Fibroblast of gingiva (primary cell): ENCODE data around the gene CABP2.
"Not testable (repeated sequence)": the region's sequence is repeated elsewhere in the genome, so short reads cannot be mapped to it uniquely, and the experiment has no call there.

Experiments used
- DNase-seq: peaks from one replicate; pipeline ENCODE4 v3.0.0-alpha.2; 2011; ENCODE audit warnings: low read depth

Gene CABP2

DNA sequence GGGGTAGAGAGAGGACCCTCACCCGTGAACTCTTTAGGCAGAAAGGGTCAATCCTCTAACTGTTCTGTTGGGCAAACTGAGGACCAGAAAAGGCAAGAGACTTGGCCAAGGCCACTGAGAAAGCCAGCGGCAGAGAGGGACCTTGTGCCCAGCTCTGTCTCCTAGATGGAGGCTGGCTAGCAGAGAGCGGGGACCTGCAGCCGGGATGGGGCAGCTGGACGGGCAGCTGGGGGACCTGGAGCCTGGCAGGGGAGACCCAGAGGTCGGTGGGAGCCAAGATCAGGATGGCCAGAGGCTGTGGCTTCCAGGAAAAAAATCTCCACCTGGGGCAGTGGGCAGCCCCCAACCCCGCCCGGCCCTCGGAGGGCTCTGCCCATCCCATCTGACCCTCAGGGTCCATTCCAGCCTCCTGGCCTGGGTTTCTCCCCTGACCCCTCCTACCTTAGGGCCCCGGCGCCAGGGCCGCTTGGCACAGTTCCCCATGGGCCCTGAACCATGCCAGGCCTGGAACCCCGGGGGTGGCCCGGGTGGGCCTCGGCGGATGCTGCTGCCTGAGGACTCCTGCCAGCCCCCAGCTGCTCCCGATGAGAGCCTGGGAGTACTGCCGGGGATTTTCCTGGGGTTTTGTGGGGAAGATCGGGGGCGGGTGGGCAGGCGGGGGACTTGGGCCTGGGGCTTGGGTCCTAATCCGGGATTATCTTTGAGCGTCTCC, at the start of gene CABP2:
CABP2 (minus strand) TSS at position 603 of the 712 bp plus-strand sequence; CDS start at position 483, 120 bp downstream.
- no peak for DNase-seq

DNA sequence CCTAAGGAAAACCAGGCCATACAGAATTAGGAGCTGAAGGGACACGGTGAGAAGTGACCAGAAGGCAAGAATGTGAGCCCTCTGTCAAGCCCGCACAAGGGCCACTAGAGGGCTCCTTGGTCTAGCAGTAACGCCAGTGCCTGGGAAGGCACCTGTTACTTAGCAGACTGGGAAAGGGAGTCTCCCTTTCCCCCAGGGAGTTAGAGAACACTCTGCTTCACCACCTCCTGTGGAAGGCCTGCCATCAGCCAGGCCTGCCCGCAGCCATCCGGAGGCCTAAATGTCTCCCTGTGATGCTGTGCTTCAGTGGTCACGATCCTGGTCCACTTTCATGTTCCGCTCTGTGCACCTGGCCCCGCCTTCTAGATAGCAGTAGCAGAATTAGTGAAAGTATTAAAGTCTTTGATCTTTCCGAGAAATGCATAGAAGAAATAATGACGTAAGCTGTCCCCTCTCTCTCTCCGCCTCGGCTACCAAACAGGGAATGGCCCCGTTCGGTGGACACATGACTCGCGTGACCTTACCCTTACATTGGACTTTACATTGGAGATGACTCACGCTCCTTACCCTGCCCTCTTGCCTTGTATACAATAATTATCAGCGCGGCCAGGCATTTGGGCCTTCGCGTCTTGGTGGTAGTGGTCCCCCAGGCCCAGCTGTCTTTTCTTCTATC, 49.6 kb upstream of the CABP2 start:
- peak; percentile 29 for DNase-seq

DNA sequence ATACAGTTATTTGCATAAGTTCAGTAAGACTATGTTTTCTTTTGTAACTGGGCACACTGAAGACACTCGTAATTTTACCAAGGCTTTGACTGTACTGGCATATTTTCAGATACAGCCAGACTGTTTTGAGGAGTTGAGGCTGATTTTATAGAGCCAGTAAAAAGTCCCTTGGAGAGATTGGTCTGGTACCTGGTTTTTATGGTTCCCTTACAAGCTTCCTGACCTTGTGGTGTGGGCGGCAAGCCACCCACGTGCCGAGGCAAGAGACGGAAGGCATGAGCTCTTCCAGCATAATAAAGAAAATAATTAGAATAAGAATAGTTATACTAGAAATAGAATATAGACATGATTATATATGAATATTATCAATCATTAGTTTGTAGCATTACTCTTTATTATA, 49.1 kb upstream of the CABP2 start:
- no peak for DNase-seq

DNA sequence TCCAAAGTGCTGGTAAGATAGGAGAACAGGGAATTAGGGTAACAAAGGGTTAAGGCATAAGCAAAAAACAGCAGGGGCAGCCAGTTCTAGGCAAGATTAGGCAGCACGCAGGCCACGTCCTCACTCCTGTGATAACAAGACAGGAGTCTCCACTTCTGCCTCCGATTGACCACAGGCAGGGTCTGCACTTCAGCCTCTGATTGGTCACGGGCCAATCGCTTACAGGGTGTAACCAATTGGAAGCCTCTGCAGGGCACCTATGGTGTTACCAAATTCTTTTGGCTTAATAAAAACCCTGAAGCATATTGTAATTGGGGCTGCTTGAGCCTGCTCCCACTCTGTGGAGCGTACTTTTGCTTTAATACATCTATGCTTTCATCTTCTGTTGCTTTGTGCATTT, 48.2 kb upstream of the CABP2 start:
- DNase-seq = no peak

DNA sequence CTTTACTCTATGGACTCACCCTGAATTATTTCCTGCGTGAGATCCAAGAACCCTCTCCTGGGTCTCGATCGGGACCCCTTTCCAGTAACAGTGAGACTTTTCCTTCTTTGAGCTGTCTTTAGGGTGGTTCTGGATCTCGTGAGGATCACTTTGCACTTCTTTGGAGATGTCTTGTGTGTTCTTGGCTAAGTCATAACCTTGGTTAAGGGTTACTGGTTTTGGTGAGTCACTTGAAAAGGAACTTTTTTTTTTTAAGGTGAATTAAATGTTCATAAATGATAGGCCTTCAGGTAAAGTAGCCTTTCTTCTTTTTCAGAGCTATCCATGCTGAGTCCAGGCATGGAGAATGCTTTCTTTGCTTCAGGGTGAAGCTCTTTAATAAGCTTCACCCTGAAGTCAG, 41.0 kb upstream of the CABP2 start:
- no peak for DNase-seq

DNA sequence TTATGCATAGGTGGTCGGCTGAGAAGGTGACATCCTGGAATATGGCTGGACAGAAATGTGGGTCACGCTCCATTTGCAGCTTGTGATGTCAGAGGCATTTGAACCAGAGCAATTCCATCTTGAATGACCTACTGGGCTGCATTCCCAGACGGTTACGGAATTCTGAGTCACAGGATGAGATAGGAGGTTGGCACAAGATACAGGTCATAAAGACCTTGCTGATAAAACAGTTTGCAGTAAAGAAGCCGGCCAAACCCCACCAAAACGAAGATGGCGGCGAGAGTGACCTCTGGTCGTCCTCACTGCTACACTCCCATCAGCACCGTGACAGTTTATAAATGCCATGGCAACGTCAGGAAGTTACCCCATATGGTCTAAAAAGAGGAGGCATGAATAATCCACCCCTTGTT, 40.5 kb upstream of the CABP2 start:
- DNase-seq = peak; percentile 74

DNA sequence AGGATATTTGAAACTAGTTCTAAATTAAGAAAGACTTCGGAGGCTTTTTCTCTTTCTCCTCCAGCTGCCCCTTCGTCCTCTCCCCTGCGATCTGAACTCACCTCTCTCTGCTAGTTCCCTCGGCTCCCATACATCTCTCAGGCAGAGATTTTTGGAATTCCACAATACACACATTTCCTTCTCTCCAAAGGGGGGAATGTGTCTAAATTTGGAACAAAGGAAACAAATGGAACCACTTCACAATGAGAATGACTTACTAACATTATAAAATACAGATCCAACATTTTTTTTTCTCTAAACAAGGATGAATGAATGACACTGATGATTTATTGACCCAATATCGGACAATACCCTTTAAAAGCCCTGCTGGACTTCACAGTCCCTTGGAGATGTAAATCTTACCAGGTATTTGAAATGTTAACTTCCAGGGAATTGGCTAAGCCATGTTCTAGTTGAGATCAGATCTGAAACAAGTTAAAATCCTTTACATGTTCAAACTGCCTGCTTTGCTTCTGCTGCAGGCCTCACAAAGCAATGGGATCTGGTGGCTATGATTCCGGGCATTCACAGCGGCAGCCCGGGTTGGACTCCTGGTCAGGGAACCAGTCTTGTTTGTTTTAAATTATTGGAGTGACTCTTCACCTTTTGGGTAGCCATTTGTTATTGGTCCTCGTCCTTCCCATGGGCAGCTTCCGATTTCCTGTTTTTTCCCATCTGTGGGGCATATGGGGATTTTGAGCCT, 39.9 kb upstream of the CABP2 start:
- no peak for DNase-seq

DNA sequence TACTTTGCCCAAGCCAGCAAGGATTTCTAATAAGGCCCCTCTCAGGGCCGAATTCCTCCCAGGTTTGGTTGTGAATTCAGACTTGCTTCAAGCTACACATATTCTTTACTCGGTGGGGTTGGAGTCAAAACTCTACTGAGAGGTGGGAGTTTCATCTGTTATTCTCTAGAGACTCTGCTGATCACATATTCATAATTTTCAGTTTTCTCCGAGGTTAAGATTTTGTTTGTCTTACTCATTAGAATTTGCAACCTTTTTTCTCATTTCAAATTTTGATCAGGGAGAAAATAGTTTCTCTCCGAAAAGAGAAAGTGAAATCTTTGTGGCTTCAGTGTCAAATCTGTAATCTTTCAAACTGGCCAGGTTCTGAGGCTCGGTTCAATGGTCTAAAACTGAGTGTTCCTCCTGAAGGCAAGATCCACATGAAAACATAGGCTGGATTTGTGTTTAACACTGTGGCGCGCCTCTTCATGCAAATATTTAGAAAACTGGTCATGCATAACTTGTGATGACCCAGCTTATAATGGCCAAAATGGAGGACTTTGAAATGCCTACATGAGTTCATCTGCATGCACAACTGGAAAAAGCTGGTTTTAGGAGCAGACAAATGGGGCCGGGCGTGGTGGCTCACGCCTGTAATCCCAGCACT, 38.8 kb upstream of the CABP2 start:
- DNase-seq = no peak

DNA sequence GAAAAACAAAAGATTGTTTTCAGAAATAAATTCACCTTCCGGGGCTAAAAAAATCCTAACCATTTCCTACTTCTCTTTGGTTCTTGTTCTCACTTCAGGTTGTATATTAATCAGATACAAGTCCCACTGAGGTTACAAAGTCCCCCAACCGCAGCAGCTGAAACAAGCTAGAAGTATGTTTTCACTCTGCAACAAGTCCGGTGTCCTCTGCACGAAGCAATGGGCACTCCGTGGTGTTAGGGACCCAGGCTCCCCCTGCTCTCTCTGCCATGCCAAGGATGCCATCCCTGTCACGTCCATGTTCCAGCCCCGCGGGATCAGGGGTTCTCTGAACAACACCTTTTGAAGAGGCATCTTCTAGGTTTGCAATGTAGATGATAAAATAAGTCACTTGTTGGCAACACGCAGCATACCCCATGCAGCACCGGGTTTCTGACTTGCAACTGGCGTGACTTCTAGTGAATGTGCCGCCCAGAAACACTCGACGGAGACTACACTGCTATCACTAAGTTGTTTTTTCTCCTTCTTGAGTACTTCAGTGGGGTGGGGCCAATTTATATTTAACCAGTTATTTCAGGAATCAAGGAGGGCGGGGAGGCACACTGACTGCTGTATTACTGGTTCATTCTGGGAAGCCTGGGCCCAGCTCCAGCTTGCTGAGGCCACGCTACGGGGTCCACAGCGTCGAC, 35.0 kb upstream of the CABP2 start:
- no peak for DNase-seq

DNA sequence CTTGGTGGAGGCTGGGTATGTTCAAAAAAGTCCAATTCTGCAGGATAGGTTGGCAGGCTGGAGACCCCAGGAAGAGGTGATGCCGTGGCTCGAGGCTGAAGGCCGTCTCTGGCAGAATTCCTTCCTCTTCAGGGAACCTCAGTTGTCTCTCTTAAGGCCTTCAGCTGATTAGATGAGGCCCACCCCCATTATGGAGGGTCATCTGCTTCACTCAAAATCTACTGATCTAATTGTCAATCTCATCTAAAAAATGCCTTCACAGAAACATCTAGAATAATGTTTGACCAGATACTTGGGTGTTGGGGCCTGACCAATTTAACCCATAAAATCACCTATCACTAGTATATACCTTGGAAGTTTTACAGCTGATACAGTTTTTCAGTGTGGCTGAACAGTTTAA, 33.0 kb upstream of the CABP2 start:
- no peak for DNase-seq

DNA sequence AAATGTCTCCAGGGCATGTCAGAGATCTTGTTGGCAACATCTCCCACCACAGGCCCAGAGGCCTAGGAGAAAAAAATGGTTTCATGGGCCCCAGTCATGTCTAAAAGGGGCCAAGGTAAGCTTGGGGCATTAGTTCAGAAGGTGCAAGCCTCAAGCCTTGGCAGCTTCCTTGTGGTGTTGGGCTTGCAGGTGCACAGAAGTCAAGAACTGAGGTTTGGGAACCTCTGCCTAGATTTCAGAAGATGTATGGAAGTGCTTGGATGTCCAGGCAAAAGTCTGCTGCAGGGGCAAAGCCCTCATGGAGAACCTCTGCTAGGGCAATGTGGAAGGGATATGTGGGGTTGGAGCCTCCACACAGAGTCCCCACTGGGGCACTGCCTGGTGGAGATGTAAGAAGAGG, 28.5 kb upstream of the CABP2 start:
- DNase-seq = not testable (repeated sequence)

DNA sequence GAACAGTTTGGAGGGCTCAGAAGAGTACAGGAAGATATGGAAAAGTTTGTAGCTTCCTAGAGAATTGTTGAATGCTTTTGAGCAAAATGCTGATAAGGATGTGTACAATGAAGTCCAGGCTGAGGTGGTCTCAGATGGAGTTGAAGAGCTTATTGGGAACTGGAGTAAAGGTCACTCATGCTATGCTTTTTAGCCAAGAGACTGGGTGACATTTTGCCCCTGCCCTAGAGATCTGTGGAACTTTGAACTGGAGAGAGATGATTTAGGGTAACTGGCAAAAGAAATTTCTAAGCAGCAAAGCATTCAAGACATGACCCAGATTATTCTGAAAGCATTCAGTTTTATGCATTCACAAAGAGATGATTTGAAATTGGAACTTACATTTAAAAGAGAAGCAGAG, 27.9 kb upstream of the CABP2 start:
- DNase-seq = no peak

DNA sequence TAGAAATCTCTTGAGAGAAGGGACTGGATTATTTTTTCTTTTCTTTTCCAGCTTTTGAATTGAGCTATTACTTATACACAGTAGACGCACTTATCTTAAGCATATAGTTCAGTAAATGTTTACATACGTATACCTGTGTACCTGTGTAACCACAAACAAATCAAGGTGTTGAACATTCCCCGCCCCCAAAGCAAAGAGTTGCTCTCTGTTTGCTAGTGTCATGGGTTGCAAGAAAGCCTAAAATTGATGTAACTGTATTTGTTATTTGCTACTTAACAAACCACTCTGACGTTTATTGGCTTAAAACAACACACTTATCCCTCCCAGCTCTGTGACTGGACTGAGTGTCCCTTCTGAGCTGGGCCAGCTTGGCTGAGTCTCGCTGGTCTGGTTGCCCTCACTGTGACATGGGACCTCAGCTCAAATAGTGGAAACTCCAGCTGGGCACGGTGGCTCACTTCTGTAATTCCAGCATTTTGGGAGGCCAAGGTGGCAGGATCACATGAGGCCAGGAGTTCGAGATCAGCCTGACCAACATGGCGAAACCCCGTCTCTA, 25.4 kb upstream of the CABP2 start:
- DNase-seq = no peak

DNA sequence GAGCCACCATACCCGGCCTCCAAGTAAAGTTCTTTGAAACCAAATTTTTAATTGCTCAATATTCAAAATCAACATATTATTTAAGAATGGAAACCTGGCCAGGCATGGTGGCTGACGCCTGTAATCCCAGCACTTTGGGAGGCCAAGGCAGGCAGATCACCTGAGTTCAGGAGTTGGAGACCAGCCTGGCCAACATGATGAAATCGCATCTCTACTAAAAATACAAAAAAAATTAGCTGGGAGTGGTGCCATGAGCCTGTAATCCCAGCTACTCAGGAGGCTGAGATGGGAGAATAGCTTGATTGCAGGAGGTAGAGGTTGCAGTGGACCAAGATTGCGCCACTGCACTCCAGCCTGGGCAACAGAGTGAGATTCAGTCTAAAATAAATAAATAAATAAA, 24.9 kb upstream of the CABP2 start:
- DNase-seq = not testable (repeated sequence)

DNA sequence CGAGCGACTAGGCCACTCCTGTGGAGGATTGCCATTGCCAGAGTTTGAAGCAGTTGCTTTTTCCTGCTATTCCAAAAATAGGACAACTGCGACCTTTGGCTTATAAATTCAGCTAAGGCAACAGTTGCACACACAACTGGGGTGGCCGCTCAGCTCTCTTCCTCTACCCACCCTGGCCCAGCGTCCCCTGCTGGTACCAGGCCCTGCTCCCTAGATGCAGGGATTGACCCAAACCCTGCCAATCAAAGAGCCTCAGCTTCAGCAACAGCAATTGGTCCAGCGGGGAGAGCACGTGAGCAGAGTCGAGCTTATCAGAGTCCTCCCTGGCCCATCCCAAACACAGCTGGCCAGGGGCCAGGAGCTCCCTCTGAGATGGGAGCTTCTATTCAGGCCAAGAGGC, 22.0 kb upstream of the CABP2 start:
- no peak for DNase-seq

DNA sequence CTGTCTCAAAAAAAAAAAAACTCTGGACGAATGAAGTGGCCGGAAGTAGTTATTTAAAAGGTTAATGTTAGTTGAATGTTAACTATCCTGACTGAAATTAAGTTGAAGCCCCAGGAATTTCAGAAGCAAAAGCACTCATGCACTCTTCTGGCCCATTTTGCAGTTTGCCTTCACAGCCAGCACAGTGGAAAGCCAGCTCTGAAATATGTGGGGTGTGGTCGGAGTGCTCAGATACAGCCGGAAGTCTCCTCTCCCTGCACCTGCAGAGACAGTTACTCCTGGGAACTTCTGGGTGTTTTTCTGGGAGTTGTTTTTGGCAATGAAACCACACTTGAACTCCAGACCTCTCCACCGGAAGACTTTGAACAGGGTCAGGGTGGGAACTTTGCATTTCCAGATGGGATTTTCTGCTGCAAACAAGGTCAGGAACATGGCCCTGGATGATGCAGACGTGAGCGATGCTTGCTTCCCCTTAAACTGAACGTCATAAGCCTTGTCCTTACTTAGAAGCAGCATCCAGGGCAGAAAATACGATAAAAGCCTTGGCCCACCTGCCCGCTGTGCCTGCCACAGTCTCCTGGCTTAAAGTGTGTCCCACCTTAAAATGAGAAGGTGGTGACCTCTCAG, 21.5 kb upstream of the CABP2 start:
- DNase-seq = no peak

DNA sequence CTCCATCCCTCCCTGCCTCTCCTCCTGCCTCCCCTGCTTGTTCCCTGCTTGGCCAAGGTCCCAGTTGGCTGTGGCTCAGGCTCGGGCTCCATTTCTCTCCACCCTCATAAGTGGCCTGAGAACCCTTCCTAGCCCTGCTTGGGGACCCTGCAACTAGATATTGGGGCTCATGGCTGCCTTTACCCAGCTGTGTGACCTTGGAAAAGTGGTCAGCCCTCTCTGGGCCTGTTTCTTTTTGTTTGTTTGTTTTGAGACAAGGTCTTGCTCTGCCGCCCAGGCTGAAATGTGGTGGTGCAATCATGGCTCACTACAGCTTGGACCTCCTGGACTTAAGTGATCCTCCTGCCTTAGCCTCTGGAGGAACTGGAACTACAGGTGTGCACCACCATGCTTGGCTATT, 20.3 kb upstream of the CABP2 start:
- DNase-seq = no peak

DNA sequence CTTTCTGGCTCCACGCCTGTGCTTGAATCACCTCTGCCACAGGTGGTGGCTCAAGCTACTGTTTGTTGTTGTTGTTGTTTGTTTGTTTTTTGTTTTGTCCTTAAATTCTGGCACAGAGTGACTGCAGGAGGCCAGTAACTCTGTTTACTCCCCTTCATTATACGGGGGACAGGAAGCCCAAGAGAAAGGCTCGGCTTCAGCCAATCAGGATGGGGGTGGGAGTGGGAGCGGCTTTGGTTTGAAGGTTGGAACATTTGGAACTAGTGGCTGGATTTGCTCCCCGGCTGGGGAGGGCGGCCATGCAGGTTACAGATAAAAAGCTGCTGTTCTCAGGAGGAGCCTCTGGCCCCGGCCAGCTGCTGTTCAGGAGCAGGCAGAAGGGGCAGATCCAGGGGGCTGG, 19.7 kb upstream of the CABP2 start:
- no peak for DNase-seq

DNA sequence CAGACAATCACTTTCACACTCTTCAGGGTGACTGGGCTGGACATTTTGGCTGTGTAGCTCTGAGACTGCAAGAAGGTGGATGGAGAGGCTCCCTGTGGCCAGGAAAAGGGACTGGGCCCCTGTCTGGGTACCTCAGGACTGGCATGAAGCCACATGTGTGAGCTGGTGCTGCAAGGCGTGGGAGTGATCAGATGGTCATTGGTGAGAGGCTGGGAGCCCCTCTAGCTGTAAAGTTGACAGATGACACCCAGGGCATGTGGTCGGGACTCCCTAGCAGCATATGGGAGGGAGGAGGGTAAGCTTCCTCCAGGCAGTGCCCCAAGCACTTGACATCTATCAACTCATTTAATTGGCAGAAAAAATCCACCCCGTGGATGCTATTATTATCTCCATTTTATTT, 18.9 kb upstream of the CABP2 start:
- no peak for DNase-seq

DNA sequence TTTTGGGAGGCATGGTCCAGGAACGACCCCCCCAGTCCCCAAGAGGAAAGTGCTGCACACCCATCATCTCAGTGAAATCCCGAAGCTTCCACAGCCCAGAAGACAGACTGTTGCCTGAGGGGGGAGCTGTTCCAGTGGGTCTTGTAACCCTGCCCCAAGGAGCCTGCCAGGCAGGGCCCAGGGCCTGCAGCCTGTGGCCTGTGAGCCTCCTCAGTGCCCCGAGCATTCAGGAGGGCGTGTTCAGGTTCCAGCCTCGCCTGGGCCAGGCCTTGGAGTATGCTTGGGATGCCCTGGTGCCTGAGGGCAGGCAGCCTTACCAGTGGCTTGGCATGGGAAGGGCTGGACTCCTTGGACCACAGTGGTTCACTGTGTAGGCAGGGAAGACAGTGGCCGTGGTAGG, 18.0 kb upstream of the CABP2 start:
- DNase-seq = no peak

DNA sequence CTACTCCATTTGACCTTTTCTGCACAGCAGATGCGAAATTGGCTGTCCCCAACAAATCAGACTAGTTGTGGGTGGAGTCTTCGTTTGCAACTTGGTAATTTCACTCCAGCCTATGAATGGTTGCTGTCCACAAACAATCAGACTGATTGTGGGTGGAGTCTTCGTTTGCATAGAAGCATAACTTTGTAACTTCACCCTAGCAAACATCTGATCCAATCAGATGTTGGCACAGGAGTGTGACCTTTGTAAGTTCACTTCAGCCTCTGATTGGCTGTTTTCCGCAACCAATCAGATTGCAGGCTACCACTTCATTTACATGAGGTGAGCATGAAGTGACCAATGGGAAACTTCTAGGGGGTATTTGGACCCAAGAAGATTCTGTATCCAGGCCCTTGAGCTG, 16.3 kb upstream of the CABP2 start:
- no peak for DNase-seq
